H1 (cell line): ENCODE results near the gene INAFM1. TPM values are rescaled to one million over a fixed set of nuclear protein-coding genes. Genes with fewer than 3 reads are reported as not detected.

Experiments used
- CTCF ChIA-PET: fragments of 300-600 bp; sonication (Branson Sonifier 250); formaldehyde crosslinking; loops from one replicate; lab custom pipeline; 2021; ENCODE audit not compliant: partially characterized antibody; lab: Charles Lee
- POLR2A ChIA-PET: fragments of 300-600 bp; sonication (Branson Sonifier 250); formaldehyde crosslinking; loops from one replicate; lab custom pipeline; 2021; ENCODE audit warnings: inconsistent platforms; ENCODE audit not compliant: partially characterized antibody; lab: Charles Lee
- DNase-seq, 2 experiments: peaks; one replicate each; pipeline versions ENCODE4 v3.0.0 to v3.0.0-alpha.2; 2010 to 2022; ENCODE audit warnings: low spot score in 2 of 2, low read depth in 1 of 2, mixed read lengths in 1 of 2
- FAIRE-seq: peaks from 2 replicates; lab custom pipeline; 2011; peaks lifted over from hg19 to GRCh38; lab: Jason Lieb, UNC
- H2AFZ ChIP-seq: 2 replicates; pipeline ENCODE4 v1.8.1; 2012; ENCODE audit warnings: low read length, inconsistent platforms
- H2AK5ac ChIP-seq: 2 replicates; pipeline ENCODE4 v1.6.1; 2013; ENCODE audit warnings: low read depth, low read length
- H2BK120ac ChIP-seq: replicated peaks from 2 replicates; pipeline ENCODE3; 2013; ENCODE audit warnings: low read depth, low read length, inconsistent platforms
- H2BK12ac ChIP-seq: 2 replicates; pipeline ENCODE4 v1.6.1; 2013; ENCODE audit warnings: low read depth, low read length
- H2BK15ac ChIP-seq: 2 replicates; pipeline ENCODE4 v1.6.1; 2013; ENCODE audit warnings: low read length
- H2BK20ac ChIP-seq: 2 replicates; pipeline ENCODE4 v1.6.1; 2013; ENCODE audit warnings: low read length
- H2BK5ac ChIP-seq: 2 replicates; pipeline ENCODE4 v1.6.1; 2013; ENCODE audit warnings: low read depth, low read length
- H3K14ac ChIP-seq: 2 replicates; pipeline ENCODE4 v1.6.1; 2013; ENCODE audit warnings: inconsistent platforms; ENCODE audit not compliant: insufficient read length
- H3K18ac ChIP-seq: 2 replicates; pipeline ENCODE4 v1.6.1; 2013; ENCODE audit warnings: low read length; ENCODE audit errors: extremely low read depth
- H3K23ac ChIP-seq: 2 replicates; pipeline ENCODE4 v1.6.1; 2013; ENCODE audit warnings: inconsistent platforms; ENCODE audit not compliant: insufficient read length
- H3K23me2 ChIP-seq: 2 replicates; pipeline ENCODE4 v1.6.1; 2013; ENCODE audit warnings: low read depth, low read length
- H3K27ac ChIP-seq: 2 replicates; pipeline ENCODE4 v1.6.1; 2011; ENCODE audit warnings: low read depth, low read length, inconsistent platforms
- H3K27me3 ChIP-seq, 4 experiments: replicated peaks in 1 of 4; 1 replicate in 1 of 4; 2 replicates in 3 of 4; pipeline versions ENCODE4 v1.6.1 to v1.8.1; 2011 to 2013; ENCODE audit warnings: low read length in 3 of 4, mild to moderate bottlenecking in 3 of 4, inconsistent platforms in 2 of 4, mixed read lengths in 2 of 4, moderate library complexity in 1 of 4; ENCODE audit not compliant: control insufficient read depth in 3 of 4, insufficient read depth in 3 of 4; ENCODE audit errors: extremely low read depth in 1 of 4
- H3K36me3 ChIP-seq, 4 experiments: 2 replicates each; pipeline versions ENCODE4 v1.6.1 to v1.8.1; 2011 to 2013; ENCODE audit warnings: mild to moderate bottlenecking in 4 of 4, low read length in 3 of 4, moderate library complexity in 2 of 4, control low read depth in 1 of 4, inconsistent platforms in 1 of 4; ENCODE audit not compliant: insufficient read depth in 4 of 4, control insufficient read depth in 2 of 4
- H3K4ac ChIP-seq: replicated peaks from 2 replicates; pipeline ENCODE3; 2013; ENCODE audit warnings: low read length, low read depth, mixed read lengths, inconsistent platforms; ENCODE audit not compliant: insufficient read length
- H3K4me1 ChIP-seq, 4 experiments: replicated peaks in 1 of 4; 1 replicate in 1 of 4; 2 replicates in 3 of 4; pipeline versions ENCODE4 v1.6.1 to v1.8.1; 2011 to 2013; ENCODE audit warnings: low read length in 3 of 4, inconsistent platforms in 2 of 4, mixed read lengths in 1 of 4; ENCODE audit not compliant: insufficient read depth in 4 of 4, control insufficient read depth in 3 of 4
- H3K4me2 ChIP-seq, 2 experiments: 2 replicates each; pipeline versions ENCODE4 v1.6.1 to v1.8.1; 2011 to 2013; ENCODE audit warnings: low read depth in 2 of 2, low read length in 2 of 2, control low read depth in 1 of 2, inconsistent platforms in 1 of 2, mild to moderate bottlenecking in 1 of 2; ENCODE audit not compliant: insufficient read depth in 1 of 2
- H3K4me3 ChIP-seq, 4 experiments: fragments of 200-600, 300-600 bp in 1 of 4; sonication (generic), shearing (Covaris generic), sonication (Bioruptor Twin) in 1 of 4; 2 replicates each; pipeline versions ENCODE4 v1.5.1 to v1.8.1; 2011 to 2016; ENCODE audit warnings: low read length in 4 of 4, low read depth in 3 of 4, control low read depth in 2 of 4, inconsistent platforms in 2 of 4, mild to moderate bottlenecking in 2 of 4, mixed read lengths in 1 of 4, moderate library complexity in 1 of 4; ENCODE audit not compliant: insufficient read depth in 2 of 4; ENCODE audit errors: extremely low read depth in 1 of 4
- H3K56ac ChIP-seq: replicated peaks from 2 replicates; pipeline ENCODE3; 2013; ENCODE audit warnings: low read depth, mild to moderate bottlenecking, mixed read lengths, low read length, inconsistent platforms; ENCODE audit not compliant: insufficient read length
- H3K79me1 ChIP-seq: 2 replicates; pipeline ENCODE4 v1.6.1; 2013; ENCODE audit warnings: low read depth, low read length, control low read depth
- H3K79me2 ChIP-seq, 2 experiments: 2 replicates each; pipeline versions ENCODE4 v1.6.1 to v1.8.1; 2012 to 2013; ENCODE audit warnings: low read length in 2 of 2, mild to moderate bottlenecking in 2 of 2, inconsistent platforms in 1 of 2; ENCODE audit not compliant: insufficient read depth in 2 of 2, control insufficient read depth in 1 of 2
- H3K9ac ChIP-seq, 4 experiments: replicated peaks in 1 of 4; 1 replicate in 1 of 4; 2 replicates in 3 of 4; pipeline versions ENCODE4 v1.6.1 to v1.8.1; 2011 to 2013; ENCODE audit warnings: low read depth in 3 of 4, low read length in 3 of 4, control low read depth in 2 of 4, mild to moderate bottlenecking in 2 of 4, moderate library complexity in 2 of 4, inconsistent platforms in 1 of 4; ENCODE audit errors: extremely low read depth in 1 of 4
- H3K9me3 ChIP-seq, 2 experiments: 2 replicates each; pipeline versions ENCODE4 v1.6.1 to v1.8.1; 2012 to 2013; ENCODE audit warnings: mild to moderate bottlenecking in 2 of 2, moderate library complexity in 2 of 2, control low read depth in 1 of 2, inconsistent platforms in 1 of 2, low read depth in 1 of 2, low read length in 1 of 2, mixed read lengths in 1 of 2; ENCODE audit not compliant: insufficient read depth in 2 of 2
- H4K20me1 ChIP-seq, 2 experiments: replicated peaks in 1 of 2; 2 replicates each; pipeline versions ENCODE3 to v1.8.1; 2011 to 2013; ENCODE audit warnings: inconsistent platforms in 2 of 2, low read length in 2 of 2, mild to moderate bottlenecking in 1 of 2; ENCODE audit not compliant: insufficient read depth in 2 of 2, control insufficient read depth in 1 of 2
- H4K5ac ChIP-seq: 2 replicates; pipeline ENCODE4 v1.6.1; 2013; ENCODE audit warnings: low read length, low read depth, mixed read lengths, inconsistent platforms; ENCODE audit not compliant: insufficient read length
- H4K8ac ChIP-seq: 2 replicates; pipeline ENCODE4 v1.8.0; 2013; ENCODE audit warnings: mild to moderate bottlenecking, moderate library complexity, low read length, inconsistent platforms; ENCODE audit not compliant: insufficient read depth; ENCODE audit errors: extremely low read depth
- H4K91ac ChIP-seq: replicated peaks from 2 replicates; pipeline ENCODE3; 2013; ENCODE audit warnings: low read length, mixed read lengths, inconsistent platforms; ENCODE audit not compliant: insufficient read length
- BACH1 ChIP-seq: IDR thresholded peaks from 2 replicates; pipeline ENCODE4 v1.6.1; 2012; ENCODE audit warnings: low read length, improper control_type of control experiment
- BRCA1 ChIP-seq: IDR thresholded peaks from 2 replicates; pipeline ENCODE4 v1.6.1; 2012; ENCODE audit warnings: low read depth, low read length, improper control_type of control experiment
- GABPA ChIP-seq: IDR thresholded peaks from 2 replicates; pipeline ENCODE4 v1.6.1; 2011; ENCODE audit warnings: mild to moderate bottlenecking, low read length, moderate library complexity, borderline replicate concordance; ENCODE audit not compliant: insufficient read depth
- POLR2AphosphoS5 ChIP-seq: IDR thresholded peaks from 2 replicates; pipeline ENCODE4 v1.6.1; 2011; ENCODE audit warnings: low read depth, low read length
- POU5F1 ChIP-seq: IDR thresholded peaks from 2 replicates; pipeline ENCODE4 v1.6.1; 2011; ENCODE audit warnings: low read depth, mild to moderate bottlenecking, low read length, moderate library complexity
- RXRA ChIP-seq: IDR thresholded peaks from 2 replicates; pipeline ENCODE4 v1.6.1; 2011; ENCODE audit warnings: low read depth, mild to moderate bottlenecking, low read length, moderate library complexity; ENCODE audit not compliant: insufficient read depth
- SIN3A ChIP-seq, 2 experiments: IDR thresholded peaks in 1 of 2; conservative IDR thresholded peaks in 1 of 2; 2 replicates each; pipeline ENCODE4 v1.6.1; 2011 to 2012; ENCODE audit warnings: low read length in 2 of 2, improper control_type of control experiment in 1 of 2, low read depth in 1 of 2, mild to moderate bottlenecking in 1 of 2
- SP1 ChIP-seq: IDR thresholded peaks from 2 replicates; pipeline ENCODE4 v1.6.1; 2011; ENCODE audit warnings: low read depth, low read length
- SP2 ChIP-seq: IDR thresholded peaks from 2 replicates; pipeline ENCODE4 v1.6.1; 2012; ENCODE audit warnings: mild to moderate bottlenecking, low read length, inconsistent platforms
- TAF1 ChIP-seq: IDR thresholded peaks from 2 replicates; pipeline ENCODE4 v1.6.1; 2011; ENCODE audit warnings: mild to moderate bottlenecking, low read depth, low read length
- TBP ChIP-seq: IDR thresholded peaks from 2 replicates; pipeline ENCODE4 v1.6.1; 2011; ENCODE audit warnings: low read depth, low read length, improper control_type of control experiment
- TCF12 ChIP-seq: IDR thresholded peaks from 2 replicates; pipeline ENCODE4 v1.6.1; 2011; ENCODE audit warnings: low read depth, mild to moderate bottlenecking, low read length
- WGBS, 2 experiments: shearing (Covaris generic) in 1 of 2; methylation state at CpG; one replicate each; pipeline versions ENCODE4 v1.1.6 to v1.1.7; 2013 to 2015; ENCODE audit warnings: low lambda C conversion rate in 2 of 2, mixed read lengths in 2 of 2, inconsistent platforms in 1 of 2, low coverage in 1 of 2, missing lambda C conversion rate in 1 of 2; ENCODE audit not compliant: insufficient replicate concordance in 2 of 2, insufficient coverage in 1 of 2, insufficient read length in 1 of 2; ENCODE audit errors: extremely low coverage in 1 of 2, missing lambda C conversion rate in 1 of 2; 5-methylcytosine and 5-hydroxymethylcytosine counted together
- polyA plus RNA-seq, 7 experiments: library from polyadenylated mRNA; depleted of rRNA in 3 of 7; stranded (reverse) in 5 of 7; unstranded in 2 of 7; fragments of >200 nt in 5 of 7; fragments of 200-250 nt in 2 of 7; gene quantifications; 1 replicate in 5 of 7; 2 replicates in 1 of 7; 4 replicates in 1 of 7; pipeline versions ENCODE4 v1.2.1 to v1.2.3, GENCODE V29; 2011 to 2013; ENCODE audit warnings: missing spikeins in 2 of 7, mixed read lengths in 2 of 7
- total RNA-seq: library from RNA; stranded (reverse); fragmentation: NEBNext Ultra II Directional; extraction: Animal tissue kit (Norgen Biotek cat#: 25700); gene quantifications from 2 replicates; pipeline ENCODE4 v1.2.1, GENCODE V29; 2021

INAFM1 gene
- total and polyA plus RNA-seq, 2 of the 8 experiments (the other 6 are each of a cell fraction or from before 2014, with no cell fraction given) = 2.6 to 3.4 TPM

DNA sequence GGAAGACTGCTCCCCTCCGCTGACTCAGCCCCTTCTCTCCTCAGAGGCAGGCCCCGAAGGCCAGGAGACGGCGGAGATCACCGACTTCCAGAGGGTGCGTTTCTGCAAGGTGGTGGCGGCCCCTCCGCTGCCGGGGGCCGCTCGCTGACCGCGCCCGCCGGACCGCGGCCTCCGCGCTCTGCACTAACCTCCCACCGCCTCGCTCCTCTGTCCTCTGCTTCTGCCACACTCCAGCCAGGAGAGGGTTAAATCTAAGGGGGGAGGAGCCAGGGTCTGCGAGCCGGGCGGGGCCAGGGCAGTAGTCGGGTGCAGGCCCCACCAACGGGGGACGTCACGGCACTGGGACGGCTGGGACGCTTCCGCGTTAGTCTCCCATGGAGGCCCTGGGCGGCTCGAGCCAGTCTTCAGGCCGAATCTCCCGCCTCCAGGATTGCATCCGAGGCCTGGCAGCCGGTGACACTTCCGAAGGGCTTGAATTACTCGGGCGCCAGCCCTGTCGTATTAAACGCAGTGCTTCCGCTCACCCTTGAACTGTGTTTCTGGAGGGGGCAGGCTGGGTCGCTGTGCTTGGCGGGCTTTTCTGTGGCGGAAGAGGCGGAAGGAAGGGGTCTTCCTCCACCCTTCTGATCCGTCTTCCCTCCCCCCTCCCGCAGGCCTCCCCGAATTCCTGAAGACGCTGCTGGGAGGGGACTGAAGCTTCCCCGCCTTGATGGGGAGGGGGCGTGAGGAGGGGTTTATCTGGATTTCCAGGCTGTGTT, 1.2 kb upstream of the INAFM1 start:
- Histone ChIP-seq H3K4me1 (peaks cover 0 to 19% (median 8%) of the 10 kb centered on the region in 4 experiments; a peak in 6 of 7 replicates), H3K27me3 (peaks cover 0 to 10% (median 6%) of the 10 kb centered on the region in 4 experiments; a peak in 5 of 7 replicates), H2BK12ac (peak overlapping the region; percentile 68; the same call in 1 of the 2 replicates), H3K4me3 (peak overlapping the region; percentile 70 to 84 (median 78)), H3K79me2 (no peaks in the 10 kb centered on the region), H2AK5ac (no peak overlapping the region), H3K79me1 (no peaks in the 10 kb centered on the region; the same call in 1 of the 2 replicates), H3K27ac (peak overlapping the region; percentile 92), H3K23ac (no peak overlapping the region), H2BK5ac (peak overlapping the region; percentile 79), H3K9me3 (no peaks in the 10 kb centered on the region), H4K20me1 (peaks cover 0 to 14% of the 10 kb centered on the region in 2 experiments), H3K4me2 (peak overlapping the region; percentile 82 to 86), H3K36me3 (peaks cover 0 to 9% (median 2%) of the 10 kb centered on the region in 4 experiments; a peak in 3 of 8 replicates), H3K4ac (no peak overlapping the region), H4K8ac (peak overlapping the region; percentile 81), H2AFZ (0 out of 2 replicates have a peak overlapping the region, but pooled peaks have one; percentile 6), H2BK15ac (no peak overlapping the region), H3K23me2 (peaks cover 25% of the 10 kb centered on the region), H3K18ac (peak overlapping the region; percentile 83), H3K56ac (peak overlapping the region; percentile 86), H4K5ac (peak overlapping the region; percentile 59), H2BK20ac (no peak overlapping the region), H3K9ac (peak overlapping the region; percentile 55 to 89 (median 82)), H4K91ac (peak overlapping the region; percentile 69), H3K14ac (no peak overlapping the region), H2BK120ac (no peak overlapping the region)
- 1% methylated on average over 47 of the region's 54 CpGs; no CpG with 5 or more reads in 1 of the 2 experiments for WGBS, 2 experiments
- DNase-seq (peak; percentile 79 to 92), FAIRE-seq (no peak)
- ChIA-PET POLR2A (interaction anchor here (0.7 to 3.6 kb wide), 17 partner anchors 10 to 232 kb away, joined by 3 to 29 read pairs (median 4); partner anchors contain the start of genes CCDC9 and ZC3H4), CTCF (interaction anchor here (0.6 kb wide), 1 partner anchor 433 kb away, joined by 4 read pairs; no protein-coding TSS in a partner anchor)
- TF ChIP-seq BACH1 (no peak; the same call in 1 of the 2 replicates), TCF12 (no peak), POU5F1 (no peak), TBP (peak; percentile 85), TAF1 (peak; percentile 88), RXRA (no peak), POLR2AphosphoS5 (no peak; the same call in 1 of the 2 replicates), SIN3A (conservative IDR thresholded peaks at IDR 0.05 in 1 of 2, IDR thresholded peaks at IDR 0.05 in 1 of 2; ENCODE audit: low read depth in 1 of 2, low read length in 2 of 2) (peak; percentile 60 to 90; a peak in 2 of 4 replicates), SP1 (peak; percentile 80; the same call in 1 of the 2 replicates), GABPA (0 out of 2 replicates have a peak, but pooled peaks have one; percentile 64), SP2 (no peak), BRCA1 (no peak)
